ENCODE results near the gene KHNYN. TPM values are rescaled to one million over a fixed set of nuclear protein-coding genes. Genes with fewer than 3 reads are reported as not detected.

Gene KHNYN
- polyA plus RNA-seq, 1 donor from 2014 or later, result 0.53 TPM

GRCh38 chr14:24382064-24382371 is 47.7 kb upstream of the KHNYN start:
- Histone ChIP-seq H3K27ac (ENCODE audit: low read length) (no peak overlapping the region), H3K36me3 (ENCODE audit: insufficient read depth, low read length) (no peaks in the 10 kb centered on the region), H3K9ac (ENCODE audit: low read length) (no peak overlapping the region), H3K9me2 (ENCODE audit: insufficient read depth, low read length) (no peaks in the 10 kb centered on the region), H3K9me3 (ENCODE audit: low read length) (no peaks in the 10 kb centered on the region), H3F3A (ENCODE audit: insufficient read depth, low read length, poor library complexity, severe bottlenecking) (no peaks in the 10 kb centered on the region), H2AFZ (ENCODE audit: low read depth, low read length) (no peak overlapping the region), H3K79me2 (replicated peaks; ENCODE audit: insufficient read depth, low read length) (no peaks in the 10 kb centered on the region), H3K27me3 (ENCODE audit: insufficient read depth, low read depth, low read length) (no peaks in the 10 kb centered on the region), H3K4me3 (ENCODE audit: low read length) (no peak overlapping the region), H3K4me2 (ENCODE audit: low read length) (no peak overlapping the region), H4K20me1 (ENCODE audit: insufficient read depth) (no peaks in the 10 kb centered on the region)
- TF ChIP-seq REST (IDR thresholded peaks at IDR 0.05; ENCODE audit: borderline replicate concordance) (no peak), POLR2AphosphoS5 (IDR thresholded peaks at IDR 0.05) (no peak), EP300 (conservative IDR thresholded peaks at IDR 0.05; ENCODE audit: poor library complexity, severe bottlenecking) (no peak), RAD21 (conservative IDR thresholded peaks at IDR 0.05) (no peak), MXI1 (conservative IDR thresholded peaks at IDR 0.05; ENCODE audit: poor library complexity, severe bottlenecking) (no peak), SMC3 (conservative IDR thresholded peaks at IDR 0.05; ENCODE audit: poor library complexity) (no peak), CTCF (IDR thresholded peaks at IDR 0.05; ENCODE audit: poor library complexity, severe bottlenecking) (no peak), TAF1 (IDR thresholded peaks at IDR 0.05; ENCODE audit: low read depth) (no peak), EZH2 (IDR thresholded peaks at IDR 0.05; ENCODE audit: borderline replicate concordance, insufficient read depth, low read length, poor library complexity, severe bottlenecking) (no peak)

- H3K27me3 ChIP-seq (ENCODE audit: insufficient read depth, low read depth, low read length), result no peaks in the 10 kb centered on the region
- H2AFZ ChIP-seq (ENCODE audit: low read depth, low read length), result no peak overlapping the region
- H3K9me2 ChIP-seq (ENCODE audit: insufficient read depth, low read length), result no peaks in the 10 kb centered on the region
- no peak overlapping the region for H3K4me3 ChIP-seq (ENCODE audit: low read length)
- no peaks in the 10 kb centered on the region for H3F3A ChIP-seq (ENCODE audit: insufficient read depth, low read length, poor library complexity, severe bottlenecking)
- TF ChIP-seq TAF1 (IDR thresholded peaks at IDR 0.05; ENCODE audit: low read depth) (no peak), EP300 (conservative IDR thresholded peaks at IDR 0.05; ENCODE audit: poor library complexity, severe bottlenecking) (no peak), CTCF (IDR thresholded peaks at IDR 0.05; ENCODE audit: poor library complexity, severe bottlenecking) (no peak), POLR2AphosphoS5 (IDR thresholded peaks at IDR 0.05) (no peak), SMC3 (conservative IDR thresholded peaks at IDR 0.05; ENCODE audit: poor library complexity) (no peak), EZH2 (IDR thresholded peaks at IDR 0.05; ENCODE audit: borderline replicate concordance, insufficient read depth, low read length, poor library complexity, severe bottlenecking) (no peak), REST (IDR thresholded peaks at IDR 0.05; ENCODE audit: borderline replicate concordance) (no peak)
- no peak overlapping the region for H3K27ac ChIP-seq (ENCODE audit: low read length)
- H3K4me2 ChIP-seq (ENCODE audit: low read length), result no peak overlapping the region
- no peak overlapping the region for H3K9ac ChIP-seq (ENCODE audit: low read length)
- no peaks in the 10 kb centered on the region for H3K36me3 ChIP-seq (ENCODE audit: insufficient read depth, low read length)
- H3K9me3 ChIP-seq (ENCODE audit: low read length), result no peaks in the 10 kb centered on the region
- no peaks in the 10 kb centered on the region for H3K79me2 ChIP-seq (replicated peaks; ENCODE audit: insufficient read depth, low read length)
- H4K20me1 ChIP-seq (ENCODE audit: insufficient read depth), result no peaks in the 10 kb centered on the region
These were observed 45.6 kb upstream of the KHNYN start for GRCh38 chr14:24384169-24384568.

Data from neural cell (in vitro differentiated cells).